Fibroblast of skin of right biceps (primary cell): Measurements from ENCODE around the gene SLC29A3.

Experiments
- DNase-seq: peaks from one replicate; pipeline ENCODE4 v3.0.0-alpha.2; 2013

Gene SLC29A3

DNA sequence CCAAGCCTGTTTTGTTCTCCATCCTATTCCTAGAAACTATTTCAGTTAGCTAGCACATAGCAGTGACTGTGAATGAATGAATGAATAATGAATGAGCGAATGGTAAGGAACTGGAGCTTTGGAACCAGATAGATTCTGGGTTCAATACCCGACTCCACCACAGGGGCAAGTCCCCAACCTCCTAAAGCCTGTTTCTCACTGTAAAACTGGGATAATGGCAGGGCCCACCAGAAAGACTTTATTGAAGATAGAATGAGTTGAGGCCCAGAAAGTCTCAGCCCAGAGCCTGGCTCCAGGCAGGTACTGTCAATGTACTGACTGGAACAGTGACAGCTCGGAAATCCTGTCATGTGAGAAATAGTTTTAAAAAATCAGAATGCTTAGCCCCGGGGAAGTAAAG lies 76.6 kb downstream of the SLC29A3 start:
- DNase-seq, result no peak

DNA sequence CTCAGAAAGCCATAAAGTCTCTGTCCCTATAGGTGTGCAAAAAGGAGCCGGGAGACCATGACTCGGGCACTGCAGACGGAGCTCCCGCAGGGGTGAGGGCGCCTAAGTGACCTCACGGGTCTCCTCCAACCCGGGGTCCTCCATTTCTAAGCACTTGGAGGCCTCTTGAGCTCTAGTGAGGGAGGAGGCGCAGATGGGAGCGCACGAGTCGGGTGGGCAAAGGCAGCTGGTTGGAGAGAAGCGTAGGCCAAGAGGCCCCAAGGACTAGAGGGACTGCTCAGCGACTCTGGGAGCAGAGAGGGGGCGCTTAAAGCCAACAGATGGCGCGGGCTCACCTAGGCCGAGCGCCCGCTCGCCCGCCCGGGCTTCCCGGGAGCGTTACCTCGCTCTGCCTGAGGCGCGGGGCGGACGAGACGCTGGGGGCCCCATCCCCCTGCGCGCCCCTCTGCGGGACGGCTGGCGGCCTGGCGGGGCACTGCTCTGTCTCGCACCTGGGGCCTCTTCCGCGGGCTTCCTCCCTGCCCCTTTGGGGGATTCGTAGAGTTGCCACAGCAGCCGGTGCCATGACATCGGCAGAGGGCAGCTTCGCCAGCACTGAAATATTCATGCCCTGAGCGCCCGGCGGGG lies 77.1 kb downstream of the SLC29A3 start:
- peak; percentile 25 for DNase-seq

DNA sequence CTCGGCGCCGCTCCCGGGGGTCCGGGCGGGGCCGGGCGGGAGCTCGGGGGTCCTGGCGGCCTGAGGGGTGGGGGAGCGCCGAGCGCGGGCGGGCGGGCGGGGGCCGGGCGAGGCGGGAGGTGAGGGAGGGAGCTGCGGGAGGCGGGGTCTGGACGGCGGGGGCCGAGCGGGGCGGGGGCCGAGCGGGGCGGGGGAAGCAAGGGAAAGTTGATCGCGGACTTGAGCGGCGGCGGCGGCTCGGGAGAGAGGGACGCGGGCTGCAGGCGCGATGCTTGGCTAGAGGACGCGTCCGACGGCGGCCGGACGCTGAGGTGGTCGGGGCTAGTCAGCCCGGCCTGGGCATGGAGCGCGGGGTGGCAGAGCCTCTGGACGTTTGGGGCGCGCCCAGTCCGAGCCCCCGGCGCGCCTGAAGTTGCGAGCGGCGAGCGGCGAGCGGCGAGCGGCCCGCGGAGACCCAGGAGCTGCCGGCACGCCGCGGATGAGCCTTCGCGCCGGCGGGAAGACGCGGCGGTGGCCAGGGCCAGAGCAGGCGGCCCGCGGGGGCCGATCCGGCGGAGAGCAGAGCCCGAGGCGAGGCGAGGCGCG lies 77.7 kb downstream of the SLC29A3 start, which contains the start of gene CDH23:
Gene CDH23, plus strand, starts transcription at position 210 of the 585 bp plus-strand sequence. CDS start 42,912 bp downstream, outside the sequence.
- DNase-seq, result no peak

DNA sequence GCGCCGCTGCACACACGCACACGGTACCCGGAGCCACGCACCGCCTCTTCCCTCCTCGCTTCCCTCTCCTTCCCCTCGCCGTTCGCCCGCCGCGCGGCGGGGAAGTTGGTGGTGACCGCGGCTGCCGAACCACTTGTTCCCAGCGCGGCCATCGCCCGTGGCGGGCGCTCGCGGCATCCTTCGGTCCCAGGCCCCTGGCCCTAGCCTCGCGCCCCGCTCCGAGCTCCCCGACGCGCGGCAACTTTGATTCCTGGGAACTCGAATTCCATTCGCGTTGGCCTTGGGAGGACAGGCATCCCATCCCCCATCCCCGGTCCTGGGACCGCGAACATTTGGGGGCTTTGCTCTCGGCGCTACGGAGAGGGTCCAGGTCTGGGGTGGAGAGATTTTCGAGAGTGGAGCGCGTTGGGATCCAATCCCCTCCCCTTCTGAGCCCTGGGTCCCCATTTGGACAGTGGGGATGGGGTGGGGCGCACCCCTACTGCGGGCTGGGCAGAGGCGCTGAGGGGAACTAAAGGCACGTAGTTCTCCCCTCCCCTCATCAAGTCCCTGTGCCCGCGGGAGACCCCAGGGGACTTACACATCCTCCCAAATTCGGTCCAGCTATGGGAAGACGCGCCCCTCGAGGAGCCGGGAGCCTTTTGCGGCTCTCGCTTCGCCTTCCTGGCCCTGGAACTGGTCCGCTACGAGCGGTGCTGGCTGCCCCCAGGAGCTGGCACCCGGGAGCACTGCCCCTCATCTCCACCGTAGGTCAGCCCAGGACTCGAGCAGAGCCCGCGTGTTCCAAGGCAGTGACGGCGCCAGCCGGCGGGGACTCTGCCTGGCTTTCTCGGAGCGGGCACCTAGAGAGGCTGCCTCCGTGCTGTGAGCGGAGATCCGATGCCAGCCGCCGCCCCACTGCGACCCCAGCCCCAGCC lies 78.5 kb downstream of the SLC29A3 start:
- no peak for DNase-seq

DNA sequence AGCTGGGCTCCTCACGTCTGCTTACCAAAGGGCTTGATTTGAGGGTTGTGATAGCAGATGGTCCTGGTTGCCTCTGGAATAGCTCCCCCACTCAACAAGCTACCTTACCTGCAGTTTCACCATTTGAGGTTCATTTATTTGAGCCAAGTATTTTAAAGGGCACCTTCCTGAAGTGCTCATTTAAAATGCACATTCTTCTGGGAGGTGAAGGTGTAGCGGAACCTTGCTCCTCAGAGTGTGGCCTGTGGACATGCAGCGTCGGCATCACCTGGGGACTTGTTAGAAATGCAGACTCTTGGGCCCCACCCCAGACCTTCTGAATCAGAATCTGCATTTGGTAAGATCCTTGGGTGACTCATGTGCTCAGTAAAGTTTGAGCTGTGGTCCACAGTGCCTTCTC lies 79.9 kb downstream of the SLC29A3 start:
- no peak for DNase-seq

DNA sequence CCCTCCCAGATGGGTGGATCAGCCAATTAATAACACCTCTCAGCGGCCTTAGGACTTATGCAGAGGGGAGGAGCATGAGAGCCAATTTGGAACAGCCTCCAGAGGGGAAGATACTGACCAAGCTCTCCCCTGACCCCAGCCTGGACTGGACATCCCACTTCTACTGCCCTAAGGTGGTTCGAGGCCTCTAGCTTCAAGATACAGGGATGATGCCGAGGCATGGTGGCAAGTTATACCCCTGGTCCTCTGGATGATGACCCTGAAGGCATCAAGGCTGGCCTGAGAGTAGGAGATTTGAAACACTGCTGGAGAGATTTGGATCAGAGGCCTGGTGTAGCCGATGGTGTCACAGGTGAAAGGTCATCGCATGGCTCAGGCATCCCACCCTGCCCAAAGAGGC lies 80.9 kb downstream of the SLC29A3 start:
- no peak for DNase-seq

DNA sequence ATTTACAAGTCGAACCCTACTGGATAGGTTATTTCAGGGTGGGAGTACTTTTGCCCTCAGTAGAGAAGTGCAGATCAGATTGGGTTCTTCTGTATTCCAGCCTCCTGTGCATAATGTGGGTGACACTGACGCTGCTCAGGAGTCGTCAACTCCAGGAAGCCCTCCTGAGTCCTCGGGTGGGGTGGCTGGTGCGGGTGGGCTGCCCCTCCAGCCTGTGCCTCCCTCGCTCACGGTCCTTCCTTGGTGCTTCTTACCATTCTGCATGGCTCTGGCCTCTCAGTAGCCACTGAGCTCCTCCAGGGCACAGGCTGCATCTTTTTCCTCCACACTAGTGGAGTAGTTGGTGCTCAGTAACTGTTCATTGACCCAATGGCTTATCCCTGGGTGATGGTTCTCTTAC lies 82.0 kb downstream of the SLC29A3 start:
- no peak for DNase-seq

DNA sequence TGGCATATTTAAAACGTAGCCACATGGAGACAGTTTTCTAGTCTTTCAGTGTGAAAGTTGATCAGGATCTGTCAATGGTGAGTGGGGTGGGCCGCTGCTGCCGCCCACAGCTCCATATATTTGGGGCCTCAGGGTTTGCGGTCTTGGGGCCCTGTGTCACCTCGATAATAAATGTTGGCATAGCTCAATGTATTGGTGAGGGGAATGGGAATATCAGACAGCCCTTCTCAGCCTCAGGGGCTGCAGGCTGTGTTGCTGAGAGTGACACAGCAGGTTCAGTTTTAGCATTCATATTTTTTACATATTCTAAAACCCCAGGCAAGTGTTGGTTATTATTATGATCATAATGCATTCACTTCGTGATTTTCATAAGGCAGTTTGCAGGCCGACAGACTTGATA lies 82.9 kb downstream of the SLC29A3 start:
- no peak for DNase-seq

DNA sequence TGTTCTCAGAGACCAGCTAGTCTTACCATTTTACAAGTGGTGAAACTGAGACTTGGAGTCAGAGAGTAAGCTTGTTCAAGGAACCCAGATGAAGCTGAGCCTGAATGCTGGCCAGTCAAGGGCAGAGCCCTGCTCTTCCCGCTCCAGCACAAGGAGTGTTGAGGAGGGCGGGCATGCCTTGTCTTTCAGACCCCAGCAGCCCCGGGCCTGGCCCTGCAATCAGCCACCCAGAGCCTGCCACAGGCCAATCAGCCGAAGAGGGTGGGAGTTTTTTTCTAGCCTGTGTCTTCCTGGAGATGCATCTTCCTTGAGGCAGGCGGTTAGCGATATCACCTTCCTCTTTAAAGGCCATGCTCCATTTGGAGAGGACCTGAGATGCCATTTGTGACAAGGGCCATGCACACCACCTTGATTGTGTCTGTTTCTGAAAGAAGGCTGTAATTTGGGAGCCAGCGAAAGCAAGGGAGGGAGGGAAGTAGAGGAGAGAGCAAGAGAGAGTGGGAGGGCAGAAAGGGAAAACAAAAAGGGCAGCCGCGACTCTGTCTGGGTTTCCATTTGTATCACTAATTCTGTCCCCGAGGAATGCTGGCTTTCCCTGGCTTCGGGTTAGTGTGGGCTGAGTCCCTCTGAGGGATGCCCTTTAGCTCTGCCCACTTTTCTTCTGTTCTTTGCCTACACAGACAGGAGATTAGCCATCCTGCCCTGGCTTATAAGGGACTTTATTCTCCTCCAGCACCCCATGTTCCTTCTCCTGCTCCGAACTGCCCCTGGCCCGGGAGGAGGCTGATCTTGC lies 85.6 kb downstream of the SLC29A3 start:
- no peak for DNase-seq

DNA sequence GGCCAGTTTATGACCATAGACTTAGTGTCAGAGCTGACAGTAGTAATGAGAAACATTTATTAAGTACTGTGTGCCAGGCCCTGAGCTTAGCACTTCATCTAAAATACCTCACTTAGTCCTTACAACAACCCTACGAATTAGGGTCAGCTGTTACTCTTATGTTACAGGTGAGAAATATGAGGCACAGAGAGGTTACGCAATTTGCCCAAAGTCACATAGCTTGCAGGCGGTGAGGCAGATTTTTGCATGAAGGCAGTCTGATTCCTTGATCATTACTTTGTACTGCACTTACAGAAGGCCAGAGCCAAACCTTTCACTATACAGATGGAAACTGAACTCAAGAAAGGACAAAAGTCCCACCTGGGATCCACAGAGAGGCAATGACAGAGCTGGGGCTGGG lies 87.8 kb downstream of the SLC29A3 start:
- DNase-seq, result no peak

DNA sequence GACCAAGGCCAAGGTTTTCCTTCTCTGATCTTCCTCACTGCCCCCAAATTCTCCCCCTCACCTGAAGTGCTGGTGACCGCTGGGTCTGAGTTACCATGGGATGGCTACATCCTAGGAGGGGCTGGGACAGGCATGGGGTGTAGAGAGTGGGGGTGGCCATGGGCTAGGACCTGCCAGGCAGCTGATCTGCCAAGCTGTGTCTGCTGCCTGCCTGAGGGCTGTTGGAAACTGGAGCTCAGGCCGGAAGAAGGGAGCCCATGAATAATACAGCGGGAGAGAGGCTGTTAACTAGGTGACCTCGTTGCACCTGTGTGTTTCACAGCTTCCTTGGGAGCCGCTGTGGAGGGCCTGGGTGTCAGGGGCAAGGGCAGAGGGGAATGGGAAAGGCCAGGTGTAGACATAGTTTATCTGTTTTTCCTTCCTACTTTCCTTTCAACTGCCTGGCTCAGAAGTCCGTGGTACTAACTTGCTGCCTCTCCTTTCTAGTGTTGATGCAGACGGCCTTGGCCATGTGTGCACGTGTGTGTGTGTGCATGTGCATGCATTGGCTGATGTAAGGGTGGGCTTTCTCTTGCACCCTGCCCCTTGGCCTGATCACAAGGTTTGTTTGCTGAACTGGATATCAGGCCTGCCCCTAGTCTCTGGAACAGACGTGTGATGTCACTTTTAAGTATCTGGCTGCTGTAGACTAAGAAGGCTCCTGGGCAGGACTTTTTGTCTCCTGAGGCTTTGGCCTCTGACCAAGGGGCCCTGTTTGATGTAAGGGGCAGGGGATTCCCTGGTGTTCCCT lies 89.6 kb downstream of the SLC29A3 start:
- no peak for DNase-seq

DNA sequence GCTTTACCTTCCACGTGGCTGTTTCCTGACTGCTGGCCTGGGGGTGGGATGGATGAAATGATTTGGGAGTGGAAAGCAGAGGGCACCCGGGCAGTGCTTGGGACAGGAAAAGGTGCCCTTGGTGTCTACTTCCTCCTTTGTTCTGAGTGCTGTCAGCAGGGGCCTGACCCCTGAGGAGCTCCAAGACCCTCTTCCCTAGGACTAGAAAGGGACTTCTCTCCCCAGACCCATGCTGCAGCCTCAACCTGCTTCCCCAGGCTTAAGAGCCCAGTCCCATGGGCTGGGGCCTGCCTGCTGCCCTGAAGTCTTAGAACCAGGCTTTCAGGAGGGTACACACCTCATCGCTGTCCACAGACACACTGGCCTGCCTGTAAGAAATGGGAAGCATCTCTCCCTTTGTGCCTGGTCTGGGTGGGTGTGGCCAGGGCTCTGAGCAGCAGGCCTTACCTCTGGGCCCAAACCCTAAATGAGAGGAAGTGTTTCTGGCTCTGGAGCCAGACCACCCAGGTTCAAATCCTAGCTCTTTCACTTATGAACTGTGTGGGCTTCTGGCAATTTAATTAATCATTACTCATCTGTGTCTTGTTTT lies 90.6 kb downstream of the SLC29A3 start:
- no peak for DNase-seq
